Colonic mucosa (tissue), 4 donors: ENCODE measurements around the gene PLCB4. TPM values are rescaled to one million over a fixed set of nuclear protein-coding genes. Genes with fewer than 3 reads are reported as not detected.

Experiments used
- DNase-seq: peaks from one replicate; pipeline ENCODE4 v3.0.0-alpha.2; 2020
- H3K27ac ChIP-seq: fragments of 200-600 bp; one replicate; pipeline ENCODE4 v1.8.0; 2021
- H3K27me3 ChIP-seq: fragments of 200-600 bp; one replicate; pipeline ENCODE4 v1.8.0; 2021
- H3K36me3 ChIP-seq: fragments of 200-600 bp; one replicate; pipeline ENCODE4 v1.8.0; 2021
- H3K4me1 ChIP-seq: fragments of 200-600 bp; one replicate; pipeline ENCODE4 v1.8.0; 2021; ENCODE audit warnings: mild to moderate bottlenecking
- H3K4me3 ChIP-seq: fragments of 200-600 bp; one replicate; pipeline ENCODE4 v1.8.0; 2021
- H3K9ac ChIP-seq, 2 donors: one replicate each; pipeline ENCODE4 v1.7.0; 2013; ENCODE audit warnings: control low read depth in 2 of 2, low read depth in 2 of 2, low read length in 2 of 2
- H3K9me3 ChIP-seq: fragments of 200-600 bp; one replicate; pipeline ENCODE4 v1.8.0; 2021
- intact Hi-C: fragments of 100-400 bp; cut with DNase I; formaldehyde crosslinking; loops from one replicate; pipeline ENCODE4 v1.14.1; 2022
- total RNA-seq, 2 donors: library from RNA; stranded (reverse); fragmentation: NEBNext Ultra II Directional in 1 of 2; extraction: Animal tissue kit (Norgen Biotek cat#: 25700) in 1 of 2; gene quantifications; one replicate each; pipeline ENCODE4 v1.2.1, GENCODE V29; 2021
- TF ChIP-seq, protein P1 (sequence below): fragments of 200-600 bp; IDR thresholded peaks from one replicate; pipeline ENCODE4 v1.8.0; 2022; ENCODE audit warnings: antibody characterized with exemption, mild to moderate bottlenecking
- donor health status: healthy.
- donor health status: DM: no; HTN: no; CAD: no.
- donor health status: DM: no; HTN: no; CAD: no.

The PLCB4 gene
- total RNA-seq, 2 donors from 2014 or later = 39.4 to 39.5 TPM

DNA sequence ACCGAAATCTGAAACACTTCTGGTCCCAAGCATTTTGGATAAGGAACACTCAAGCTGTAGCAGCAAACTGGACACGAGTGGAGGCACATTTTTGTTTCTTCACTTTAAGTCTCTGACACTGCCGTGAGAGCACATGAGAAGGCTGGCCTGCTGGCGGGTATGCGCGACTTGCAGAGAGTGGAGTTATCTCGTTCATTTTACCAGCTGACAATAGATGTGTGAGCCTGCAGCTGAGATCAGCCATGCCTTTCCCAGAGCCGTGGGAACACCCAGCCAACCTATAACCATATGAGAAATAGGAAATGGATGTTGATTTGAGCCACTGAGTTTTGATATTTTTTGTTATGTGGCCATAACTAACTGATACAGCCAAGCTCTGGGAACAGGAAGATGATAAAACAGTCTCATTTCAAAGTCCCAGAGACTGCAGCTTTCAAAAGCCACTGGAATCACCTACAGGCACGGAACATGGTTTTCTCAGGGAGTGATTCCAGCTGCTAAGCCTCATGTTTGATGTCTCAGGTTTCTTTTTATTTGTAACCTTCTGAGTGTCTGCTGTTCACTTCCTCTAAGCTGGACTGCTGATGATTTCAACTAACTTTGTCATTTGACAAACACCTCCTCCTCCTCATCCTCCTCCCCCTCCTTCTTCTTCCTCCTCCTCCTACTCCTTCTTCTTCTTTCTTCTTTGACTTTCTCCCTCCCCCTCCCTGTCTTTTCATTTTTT lies 416.9 kb downstream of the PLCB4 start:
- Histone ChIP-seq H3K27me3 (no peaks in the 10 kb centered on the region), H3K9me3 (no peaks in the 10 kb centered on the region), H3K27ac (no peak overlapping the region), H3K4me1 (no peaks in the 10 kb centered on the region), H3K9ac (no peak overlapping the region), H3K4me3 (no peak overlapping the region), H3K36me3 (no peaks in the 10 kb centered on the region)
- TF ChIP-seq, protein P1, sequence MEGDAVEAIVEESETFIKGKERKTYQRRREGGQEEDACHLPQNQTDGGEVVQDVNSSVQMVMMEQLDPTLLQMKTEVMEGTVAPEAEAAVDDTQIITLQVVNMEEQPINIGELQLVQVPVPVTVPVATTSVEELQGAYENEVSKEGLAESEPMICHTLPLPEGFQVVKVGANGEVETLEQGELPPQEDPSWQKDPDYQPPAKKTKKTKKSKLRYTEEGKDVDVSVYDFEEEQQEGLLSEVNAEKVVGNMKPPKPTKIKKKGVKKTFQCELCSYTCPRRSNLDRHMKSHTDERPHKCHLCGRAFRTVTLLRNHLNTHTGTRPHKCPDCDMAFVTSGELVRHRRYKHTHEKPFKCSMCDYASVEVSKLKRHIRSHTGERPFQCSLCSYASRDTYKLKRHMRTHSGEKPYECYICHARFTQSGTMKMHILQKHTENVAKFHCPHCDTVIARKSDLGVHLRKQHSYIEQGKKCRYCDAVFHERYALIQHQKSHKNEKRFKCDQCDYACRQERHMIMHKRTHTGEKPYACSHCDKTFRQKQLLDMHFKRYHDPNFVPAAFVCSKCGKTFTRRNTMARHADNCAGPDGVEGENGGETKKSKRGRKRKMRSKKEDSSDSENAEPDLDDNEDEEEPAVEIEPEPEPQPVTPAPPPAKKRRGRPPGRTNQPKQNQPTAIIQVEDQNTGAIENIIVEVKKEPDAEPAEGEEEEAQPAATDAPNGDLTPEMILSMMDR = no peak
- intact Hi-C loops = no loop called here
- DNase-seq = no peak

DNA sequence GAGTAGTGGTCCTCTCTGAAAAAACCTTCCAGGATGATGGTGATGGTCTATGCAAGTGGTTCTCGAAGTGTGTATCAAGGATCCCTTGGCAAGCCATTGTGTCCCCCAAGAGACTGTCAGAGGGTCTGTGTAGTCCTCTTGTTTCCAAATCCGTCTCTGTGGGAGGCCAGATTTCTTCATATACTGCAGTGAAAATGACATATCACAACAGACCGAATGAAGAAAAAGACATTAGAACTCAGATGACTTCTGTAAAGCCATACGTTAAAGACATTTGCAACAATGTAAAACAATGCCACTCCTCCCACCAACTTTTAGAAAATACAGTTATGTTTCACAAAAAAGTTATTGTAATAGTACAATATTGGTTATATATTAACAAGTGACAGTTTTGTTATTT lies 418.3 kb downstream of the PLCB4 start:
- Histone ChIP-seq H3K9ac (no peak overlapping the region), H3K4me3 (no peak overlapping the region), H3K9me3 (no peaks in the 10 kb centered on the region), H3K27me3 (no peaks in the 10 kb centered on the region), H3K4me1 (no peaks in the 10 kb centered on the region), H3K27ac (no peak overlapping the region), H3K36me3 (no peaks in the 10 kb centered on the region)
- no peak for DNase-seq
- TF ChIP-seq, protein P1 = no peak
- intact Hi-C loops = no loop called here

DNA sequence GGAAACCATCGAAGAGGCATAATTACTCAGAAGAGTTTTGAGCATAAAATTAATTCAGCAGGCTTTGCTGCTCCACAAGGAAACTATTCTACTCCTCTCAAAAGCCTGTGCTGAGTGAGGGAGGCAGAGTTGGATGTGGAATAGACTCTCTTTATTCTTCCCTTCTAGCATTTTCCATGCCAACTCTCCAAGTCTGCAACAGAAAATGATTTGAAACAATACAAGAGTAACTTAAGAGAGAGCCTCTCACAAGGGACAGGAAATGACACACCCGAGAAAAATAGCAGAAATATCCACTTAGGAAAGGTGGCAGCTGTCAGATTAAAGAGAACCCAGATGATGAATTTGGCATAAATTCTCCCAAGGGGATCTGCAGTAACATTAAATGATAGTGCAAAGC lies 419.2 kb downstream of the PLCB4 start:
- no peak overlapping the region for H3K4me3 ChIP-seq
- H3K9me3 ChIP-seq = no peaks in the 10 kb centered on the region
- H3K9ac ChIP-seq = no peak overlapping the region
- intact Hi-C loops = no loop called here
- TF ChIP-seq, protein P1 = no peak
- no peak overlapping the region for H3K27ac ChIP-seq
- no peak for DNase-seq
- no peaks in the 10 kb centered on the region for H3K36me3 ChIP-seq
- H3K27me3 ChIP-seq = no peaks in the 10 kb centered on the region
- H3K4me1 ChIP-seq = no peaks in the 10 kb centered on the region

- Histone ChIP-seq H3K4me1 (no peaks in the 10 kb centered on the region), H3K36me3 (no peaks in the 10 kb centered on the region), H3K9me3 (no peaks in the 10 kb centered on the region), H3K27ac (no peak overlapping the region), H3K4me3 (no peak overlapping the region), H3K9ac (no peak overlapping the region), H3K27me3 (no peaks in the 10 kb centered on the region)
- DNase-seq = no peak
- TF ChIP-seq, protein P1 = no peak
- intact Hi-C loops = no loop called here
Measured at GRCh38 chr20:9490161-9490560, 421.3 kb downstream of the PLCB4 start.

DNA sequence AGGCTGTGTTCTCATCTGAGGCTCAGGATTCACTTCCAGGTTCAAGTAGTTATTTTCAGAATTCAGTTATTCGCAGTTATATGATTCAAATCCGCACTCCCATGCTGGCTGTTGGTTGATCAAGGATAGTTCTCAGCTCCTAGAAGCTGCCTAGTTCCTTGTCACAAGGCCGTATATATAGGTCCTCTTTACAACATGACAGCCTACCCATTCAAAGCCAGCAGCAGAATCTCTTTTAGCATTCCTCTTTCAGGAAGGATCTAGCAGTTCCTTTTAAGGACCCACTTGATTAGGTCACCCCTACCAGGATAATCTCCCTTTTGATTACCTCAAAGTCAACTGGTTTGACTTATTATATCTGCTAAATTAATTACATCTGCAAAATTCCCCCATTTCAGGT lies 421.7 kb downstream of the PLCB4 start:
- Histone ChIP-seq H3K9ac (no peak overlapping the region), H3K27ac (no peak overlapping the region), H3K4me3 (no peak overlapping the region), H3K9me3 (no peaks in the 10 kb centered on the region), H3K36me3 (no peaks in the 10 kb centered on the region), H3K4me1 (no peaks in the 10 kb centered on the region), H3K27me3 (no peaks in the 10 kb centered on the region)
- TF ChIP-seq, protein P1 = no peak
- intact Hi-C loops = no loop called here
- no peak for DNase-seq
